PC-3 (cell line): Measurements from ENCODE around the gene CMTM4. TPM values are rescaled to one million over a fixed set of nuclear protein-coding genes. Genes with fewer than 3 reads are reported as not detected.

Experiments
- ATAC-seq: fragments of 200-7000 bp; cut with Tn5 transposase; 2 replicates; pipeline ENCODE4 v1.9.1; 2020; ENCODE audit warnings: mild to moderate bottlenecking, moderate library complexity
- BruUV-seq: library from RNA; stranded (reverse); fragments of 400-500 nt; replicated peaks from 2 replicates; lab custom pipeline; 2021; lab: Mats Ljungman, UMichigan
- CTCF ChIA-PET: fragments of 300-600 bp; sonication (Branson Sonifier 250); formaldehyde crosslinking; loops from one replicate; lab custom pipeline; 2022; ENCODE audit warnings: antibody characterized with exemption; lab: Charles Lee
- POLR2A ChIA-PET: fragments of 300-600 bp; sonication (Branson Sonifier 250); formaldehyde crosslinking; loops from one replicate; lab custom pipeline; 2022; ENCODE audit warnings: antibody characterized with exemption; ENCODE audit not compliant: unreplicated experiment; lab: Charles Lee
- DNase-seq: peaks from one replicate; pipeline ENCODE4 v3.0.0-alpha.2; 2015
- H2AFZ ChIP-seq: fragments of 300-600 bp; sonication (generic); 2 replicates; pipeline ENCODE4 v1.6.0; 2016; ENCODE audit warnings: antibody characterized with exemption, low read length
- H3F3A ChIP-seq: fragments of 300-600 bp; sonication (generic); one replicate; pipeline ENCODE4 v1.6.0; 2017; ENCODE audit warnings: antibody characterized with exemption, low read length, control low read depth, mild to moderate bottlenecking; ENCODE audit not compliant: unreplicated experiment
- H3K27ac ChIP-seq: fragments of 300-600 bp; sonication (generic); 2 replicates; pipeline ENCODE4 v1.5.1; 2016; ENCODE audit warnings: mild to moderate bottlenecking, low read length
- H3K27me3 ChIP-seq: fragments of 300-600 bp; sonication (generic); 2 replicates; pipeline ENCODE4 v1.6.1; 2016; ENCODE audit warnings: low read length, mixed read lengths
- H3K36me3 ChIP-seq: fragments of 300-600 bp; sonication (generic); 2 replicates; pipeline ENCODE4 v1.6.1; 2016; ENCODE audit warnings: low read depth, mixed run types, low read length, mixed read lengths
- H3K4me1 ChIP-seq: fragments of 300-600 bp; sonication (generic); 2 replicates; pipeline ENCODE4 v1.5.1; 2016; ENCODE audit warnings: low read length; ENCODE audit not compliant: insufficient read depth
- H3K4me2 ChIP-seq: fragments of 300-600 bp; sonication (generic); 2 replicates; pipeline ENCODE4 v1.6.0; 2016; ENCODE audit warnings: low read length
- H3K4me3 ChIP-seq: fragments of 300-600 bp; sonication (generic); 2 replicates; pipeline ENCODE4 v1.5.1; 2016; ENCODE audit warnings: mild to moderate bottlenecking, low read length, mixed read lengths
- H3K79me2 ChIP-seq: fragments of 300-600 bp; sonication (generic); 2 replicates; pipeline ENCODE4 v1.6.1; 2017; ENCODE audit warnings: low read length, mixed read lengths
- H3K9ac ChIP-seq: fragments of 300-600 bp; sonication (generic); 2 replicates; pipeline ENCODE4 v1.6.0; 2016; ENCODE audit warnings: mild to moderate bottlenecking, low read length
- H3K9me2 ChIP-seq: fragments of 300-600 bp; sonication (generic); replicated peaks from 2 replicates; pipeline ENCODE4 v1.6.1; 2016; ENCODE audit warnings: mixed run types, low read length, mixed read lengths
- H3K9me3 ChIP-seq: fragments of 300-600 bp; sonication (generic); 2 replicates; pipeline ENCODE4 v1.6.1; 2016; ENCODE audit warnings: low read length, mixed read lengths
- H4K20me1 ChIP-seq: fragments of 300-600 bp; sonication (generic); 2 replicates; pipeline ENCODE4 v1.6.1; 2016; ENCODE audit warnings: low read length, mixed read lengths
- CTCF ChIP-seq: fragments of 300-600 bp; sonication (generic); conservative IDR thresholded peaks from 2 replicates; pipeline ENCODE4 v1.5.1; 2017; ENCODE audit warnings: antibody characterized with exemption, low read depth, mild to moderate bottlenecking, low read length
- EZH2 ChIP-seq: fragments of 300-600 bp; sonication (generic); IDR thresholded peaks from one replicate; pipeline ENCODE4 v1.6.1; 2017; ENCODE audit warnings: antibody characterized with exemption, mild to moderate bottlenecking, low read length; ENCODE audit not compliant: unreplicated experiment
- EZH2phosphoT487 ChIP-seq: fragments of 300-600 bp; sonication (generic); IDR thresholded peaks from 2 replicates; pipeline ENCODE4 v1.6.1; 2018; ENCODE audit warnings: mild to moderate bottlenecking, antibody characterized with exemption, low read length, borderline replicate concordance
- intact Hi-C: fragments of 100-400 bp; cut with micrococcal nuclease; formaldehyde crosslinking; loops from 2 replicates; pipeline ENCODE4 v1.9.0; 2023
- total RNA-seq: library from RNA; depleted of rRNA; stranded (reverse); fragments of >200 nt; gene quantifications from 2 replicates; pipeline ENCODE4 v1.2.3, GENCODE V29; 2014

CMTM4 gene
- total RNA-seq, 1 experiment from 2014 or later: 16.9 TPM

- Histone ChIP-seq H3K79me2 (no peaks in the 10 kb centered on the region), H3K9ac (no peak overlapping the region), H2AFZ (no peak overlapping the region), H3F3A (no peaks in the 10 kb centered on the region), H3K4me1 (no peaks in the 10 kb centered on the region), H3K9me2 (no peaks in the 10 kb centered on the region), H3K36me3 (no peaks in the 10 kb centered on the region), H3K4me3 (no peak overlapping the region), H3K27ac (no peak overlapping the region), H3K4me2 (no peak overlapping the region), H4K20me1 (no peaks in the 10 kb centered on the region), H3K27me3 (no peaks in the 10 kb centered on the region), H3K9me3 (no peaks in the 10 kb centered on the region)
- no TSS peak for BruUV-seq
- intact Hi-C loops: loop anchor here (10.0 kb wide), 1 partner anchor 93 kb away; the partner anchor contains the start of gene CMTM4
- ATAC-seq (no peak), DNase-seq (no peak)
- CTCF ChIA-PET: no interaction called here
- POLR2A ChIA-PET: no interaction called here
- TF ChIP-seq EZH2phosphoT487: no peak
- TF ChIP-seq CTCF: no peak
- no peak for TF ChIP-seq EZH2
Measured at GRCh38 chr16:66601471-66601870, 95.1 kb downstream of the CMTM4 start.

- H2AFZ ChIP-seq: no peak overlapping the region
- H3K27me3 ChIP-seq: no peaks in the 10 kb centered on the region
- H3K4me3 ChIP-seq: no peak overlapping the region
- DNase-seq (no peak), ATAC-seq (no peak)
- H3K36me3 ChIP-seq: no peaks in the 10 kb centered on the region
- ChIA-PET POLR2A (no interaction called here), CTCF (no interaction called here)
- no peaks in the 10 kb centered on the region for H3F3A ChIP-seq
- BruUV-seq: no TSS peak
- intact Hi-C loops: loop anchor here (10.0 kb wide), 1 partner anchor 94 kb away; the partner anchor contains the start of gene CMTM4
- no peaks in the 10 kb centered on the region for H3K9me2 ChIP-seq
- TF ChIP-seq CTCF (no peak), EZH2 (no peak), EZH2phosphoT487 (no peak)
- no peaks in the 10 kb centered on the region for H3K4me1 ChIP-seq
- no peaks in the 10 kb centered on the region for H3K79me2 ChIP-seq
- H3K9ac ChIP-seq: no peak overlapping the region
- no peaks in the 10 kb centered on the region for H4K20me1 ChIP-seq
- no peak overlapping the region for H3K27ac ChIP-seq
- no peaks in the 10 kb centered on the region for H3K9me3 ChIP-seq
- H3K4me2 ChIP-seq: no peak overlapping the region
Measured at GRCh38 chr16:66600477-66600876, 96.1 kb downstream of the CMTM4 start.

GRCh38 chr16:66599726-66600125 lies 96.8 kb downstream of the CMTM4 start:
- ChIA-PET POLR2A (no interaction called here), CTCF (no interaction called here)
- Histone ChIP-seq H3K4me3 (no peak overlapping the region), H3K79me2 (no peaks in the 10 kb centered on the region), H3F3A (no peaks in the 10 kb centered on the region), H3K36me3 (no peaks in the 10 kb centered on the region), H3K27me3 (no peaks in the 10 kb centered on the region), H3K9me3 (no peaks in the 10 kb centered on the region), H3K9me2 (no peaks in the 10 kb centered on the region), H2AFZ (no peak overlapping the region), H3K4me1 (no peaks in the 10 kb centered on the region), H3K9ac (no peak overlapping the region), H4K20me1 (no peaks in the 10 kb centered on the region), H3K27ac (no peak overlapping the region), H3K4me2 (no peak overlapping the region)
- ATAC-seq (no peak), DNase-seq (no peak)
- BruUV-seq: no TSS peak
- TF ChIP-seq EZH2phosphoT487 (no peak), CTCF (no peak), EZH2 (no peak)
- intact Hi-C loops: loop anchor here (10.0 kb wide), 1 partner anchor 95 kb away; the partner anchor contains the start of gene CMTM4
